Measurements from ENCODE around the gene ARAP2. TPM values are rescaled to one million over a fixed set of nuclear protein-coding genes. Genes with fewer than 3 reads are reported as not detected.

Gene ARAP2
- total and polyA plus RNA-seq, 2 of the 13 experiments (the other 11 are each of a cell fraction or from before 2014, with no cell fraction given), result 0.37 to 1.4 TPM

GRCh38 chr4:36082817-36083216 lies 161.5 kb downstream of the ARAP2 start:
- intact Hi-C loops (cut with micrococcal nuclease; ENCODE audit: unreplicated experiment), result no loop called here
- no peak overlapping the region for H3K27ac ChIP-seq (ENCODE audit: extremely low read length, insufficient read depth, low read length)

DNA sequence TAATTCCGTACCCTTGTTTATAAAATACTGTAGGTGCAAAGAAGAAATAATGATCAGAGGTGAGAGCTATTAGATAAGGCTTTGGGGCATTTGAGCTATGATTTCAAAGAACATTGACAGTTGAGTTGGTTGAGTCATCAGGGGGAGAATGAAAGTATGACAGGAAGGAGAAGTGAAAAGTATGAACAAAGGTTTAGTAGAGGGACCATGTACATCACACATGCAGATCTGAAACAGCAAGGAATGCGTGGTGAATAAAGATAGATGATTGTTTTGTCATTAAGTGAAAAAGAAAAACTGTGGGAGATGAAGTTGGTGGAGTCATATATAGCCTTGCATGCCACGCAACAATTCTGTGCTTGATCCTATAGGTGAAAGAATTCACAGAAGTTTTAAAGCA lies 163.1 kb downstream of the ARAP2 start:
- in situ Hi-C loops (cut with HindIII; ENCODE audit: extremely low pct_ligation_motif_present, low pct_unique_long_range_greater_than_20kb) (no loop called here), intact Hi-C loops (cut with micrococcal nuclease; ENCODE audit: unreplicated experiment) (no loop called here)
- Histone ChIP-seq H3K9ac (ENCODE audit: insufficient read depth, low read depth, low read length) (no peak overlapping the region), H3K4me3 (replicated peaks in 1 of 3; ENCODE audit: insufficient read depth in 1 of 3, low read depth in 2 of 3, low read length in 3 of 3) (no peak overlapping the region), H3K9me3 (ENCODE audit: low read length) (no peaks in the 10 kb centered on the region), H3K36me3 (replicated peaks in 1 of 2; ENCODE audit: control insufficient read depth in 1 of 2, insufficient read depth in 2 of 2, low read length in 2 of 2) (no peaks in the 10 kb centered on the region), H4K20me1 (ENCODE audit: insufficient read depth, low read length) (no peaks in the 10 kb centered on the region), H3K4me2 (ENCODE audit: low read depth, low read length) (no peak overlapping the region), H3K4me1 (ENCODE audit: insufficient read depth, low read length) (no peaks in the 10 kb centered on the region), H3K27ac (ENCODE audit: extremely low read length, insufficient read depth, low read length) (no peak overlapping the region), H3K27me3 (ENCODE audit: control insufficient read depth in 1 of 2, insufficient read depth in 2 of 2, low read length in 2 of 2) (no peaks in the 10 kb centered on the region), H3K79me2 (ENCODE audit: insufficient read depth, low read length) (no peaks in the 10 kb centered on the region), H2AFZ (ENCODE audit: low read length) (no peak overlapping the region)
- no TSS peak for BruUV-seq (replicated peaks)
- DNase-seq (ENCODE audit: low spot score), result no peak
- FAIRE-seq, result no peak
- WGBS (ENCODE audit: low lambda C conversion rate), result 30% methylated on average over 3 of the region's 3 CpGs
- POLR2A ChIA-PET, result no interaction called here
- TF ChIP-seq MTA1 (CRISPR knock-in tag; IDR thresholded peaks at IDR 0.05; ENCODE audit: borderline replicate concordance) (no peak), EZH2 (conservative IDR thresholded peaks at IDR 0.05; ENCODE audit: low read depth, low read length) (no peak), ZNF572 (CRISPR knock-in tag; IDR thresholded peaks at IDR 0.05) (no peak), ZNF772 (CRISPR knock-in tag; IDR thresholded peaks at IDR 0.05) (no peak), ZNF776 (CRISPR knock-in tag; IDR thresholded peaks at IDR 0.05) (no peak), RFX3 (CRISPR knock-in tag; IDR thresholded peaks at IDR 0.05) (no peak), ZNF629 (CRISPR knock-in tag; conservative IDR thresholded peaks at IDR 0.05) (no peak), ZNF331 (CRISPR knock-in tag; IDR thresholded peaks at IDR 0.05) (no peak), HOXA5 (CRISPR knock-in tag; IDR thresholded peaks at IDR 0.05) (no peak), CHD4 (IDR thresholded peaks at IDR 0.05; ENCODE audit: borderline replicate concordance, low read length) (no peak)
- TF ChIP-seq, protein P1, sequence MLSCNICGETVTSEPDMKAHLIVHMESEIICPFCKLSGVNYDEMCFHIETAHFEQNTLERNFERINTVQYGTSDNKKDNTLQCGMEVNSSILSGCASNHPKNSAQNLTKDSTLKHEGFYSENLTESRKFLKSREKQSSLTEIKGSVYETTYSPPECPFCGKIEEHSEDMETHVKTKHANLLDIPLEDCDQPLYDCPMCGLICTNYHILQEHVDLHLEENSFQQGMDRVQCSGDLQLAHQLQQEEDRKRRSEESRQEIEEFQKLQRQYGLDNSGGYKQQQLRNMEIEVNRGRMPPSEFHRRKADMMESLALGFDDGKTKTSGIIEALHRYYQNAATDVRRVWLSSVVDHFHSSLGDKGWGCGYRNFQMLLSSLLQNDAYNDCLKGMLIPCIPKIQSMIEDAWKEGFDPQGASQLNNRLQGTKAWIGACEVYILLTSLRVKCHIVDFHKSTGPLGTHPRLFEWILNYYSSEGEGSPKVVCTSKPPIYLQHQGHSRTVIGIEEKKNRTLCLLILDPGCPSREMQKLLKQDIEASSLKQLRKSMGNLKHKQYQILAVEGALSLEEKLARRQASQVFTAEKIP (CRISPR knock-in tag; IDR thresholded peaks at IDR 0.05; ENCODE audit: borderline replicate concordance), result no peak
- no peak for ATAC-seq
- CTCF ChIA-PET (ENCODE audit: low intra/inter-chr PET ratio, low total read pairs), result no interaction called here

More at GRCh38 chr4:36082817-36083216, 161.5 kb downstream of the ARAP2 start:
- H3K4me2 ChIP-seq (ENCODE audit: low read depth, low read length), result no peak overlapping the region
- no peaks in the 10 kb centered on the region; a peak in 1 of 5 replicates for H3K27me3 ChIP-seq (ENCODE audit: control insufficient read depth in 1 of 2, insufficient read depth in 2 of 2, low read length in 2 of 2)
- no peak overlapping the region for H3K9ac ChIP-seq (ENCODE audit: insufficient read depth, low read depth, low read length)
- CTCF ChIA-PET (ENCODE audit: low intra/inter-chr PET ratio, low total read pairs), result no interaction called here
- BruUV-seq (replicated peaks), result no TSS peak
- H3K36me3 ChIP-seq (replicated peaks in 1 of 2; ENCODE audit: control insufficient read depth in 1 of 2, insufficient read depth in 2 of 2, low read length in 2 of 2), result no peaks in the 10 kb centered on the region
- no peak overlapping the region for H2AFZ ChIP-seq (ENCODE audit: low read length)
- WGBS (ENCODE audit: low lambda C conversion rate), result 43% methylated on average over 4 of the region's 4 CpGs
- no peaks in the 10 kb centered on the region for H4K20me1 ChIP-seq (ENCODE audit: insufficient read depth, low read length)
- no peak overlapping the region for H3K4me3 ChIP-seq (replicated peaks in 1 of 3; ENCODE audit: insufficient read depth in 1 of 3, low read depth in 2 of 3, low read length in 3 of 3)
- TF ChIP-seq ZBTB7B (CRISPR knock-in tag; IDR thresholded peaks at IDR 0.05) (no peak), IKZF1 (IDR thresholded peaks at IDR 0.05) (no peak), NR2F6 (IDR thresholded peaks at IDR 0.05) (no peak), NR2F6 (CRISPR knock-in tag; IDR thresholded peaks at IDR 0.05) (no peak), JUN (CRISPR knock-in tag; IDR thresholded peaks at IDR 0.05) (no peak), ZNF143 (CRISPR knock-in tag; IDR thresholded peaks at IDR 0.05) (no peak)
- TF ChIP-seq, protein P2, sequence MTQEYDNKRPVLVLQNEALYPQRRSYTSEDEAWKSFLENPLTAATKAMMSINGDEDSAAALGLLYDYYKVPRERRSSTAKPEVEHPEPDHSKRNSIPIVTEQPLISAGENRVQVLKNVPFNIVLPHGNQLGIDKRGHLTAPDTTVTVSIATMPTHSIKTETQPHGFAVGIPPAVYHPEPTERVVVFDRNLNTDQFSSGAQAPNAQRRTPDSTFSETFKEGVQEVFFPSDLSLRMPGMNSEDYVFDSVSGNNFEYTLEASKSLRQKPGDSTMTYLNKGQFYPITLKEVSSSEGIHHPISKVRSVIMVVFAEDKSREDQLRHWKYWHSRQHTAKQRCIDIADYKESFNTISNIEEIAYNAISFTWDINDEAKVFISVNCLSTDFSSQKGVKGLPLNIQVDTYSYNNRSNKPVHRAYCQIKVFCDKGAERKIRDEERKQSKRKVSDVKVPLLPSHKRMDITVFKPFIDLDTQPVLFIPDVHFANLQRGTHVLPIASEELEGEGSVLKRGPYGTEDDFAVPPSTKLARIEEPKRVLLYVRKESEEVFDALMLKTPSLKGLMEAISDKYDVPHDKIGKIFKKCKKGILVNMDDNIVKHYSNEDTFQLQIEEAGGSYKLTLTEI (CRISPR knock-in tag; conservative IDR thresholded peaks at IDR 0.05), result no peak
- ATAC-seq, result no peak
- in situ Hi-C loops (cut with HindIII; ENCODE audit: extremely low pct_ligation_motif_present, low pct_unique_long_range_greater_than_20kb), result no loop called here
- no peaks in the 10 kb centered on the region for H3K4me1 ChIP-seq (ENCODE audit: insufficient read depth, low read length)
- POLR2A ChIA-PET, result no interaction called here
- FAIRE-seq, result no peak
- DNase-seq (ENCODE audit: low spot score), result no peak
- no peaks in the 10 kb centered on the region for H3K9me3 ChIP-seq (ENCODE audit: low read length)
- no peaks in the 10 kb centered on the region for H3K79me2 ChIP-seq (ENCODE audit: insufficient read depth, low read length)
